Endothelial cell of umbilical vein (primary cell): ENCODE measurements around the gene SMAD6. TPM values are rescaled to one million over a fixed set of nuclear protein-coding genes. Genes with fewer than 3 reads are reported as not detected.

Source experiments
- BruUV-seq: library from RNA; stranded (reverse); fragments of 400-500 nt; replicated peaks from 2 replicates; lab custom pipeline; 2021; lab: Mats Ljungman, UMichigan
- CTCF ChIA-PET: fragments of 300-600, 350-600 bp; sonication (Branson Sonifier 250); formaldehyde crosslinking; loops from one replicate; lab custom pipeline; 2021; ENCODE audit warnings: antibody characterized with exemption, inconsistent platforms; lab: Charles Lee
- POLR2A ChIA-PET: fragments of 300-600, 350-600 bp; sonication (Branson Sonifier 250); formaldehyde crosslinking; loops from one replicate; lab custom pipeline; 2021; ENCODE audit warnings: antibody characterized with exemption, inconsistent platforms; lab: Charles Lee
- DNase-seq: peaks from one replicate; pipeline ENCODE4 v3.0.0-alpha.2; 2011; ENCODE audit warnings: low read depth, low spot score
- FAIRE-seq: peaks from 2 replicates; lab custom pipeline; 2011; peaks lifted over from hg19 to GRCh38; lab: Jason Lieb, UNC
- H2AFZ ChIP-seq: 2 replicates; pipeline ENCODE4 v1.6.0; 2012; ENCODE audit warnings: low read depth, low read length, control low read depth, inconsistent platforms
- H3K27ac ChIP-seq: 2 replicates; pipeline ENCODE4 v1.5.1; 2011; ENCODE audit warnings: low read depth, mild to moderate bottlenecking, control low read depth, low read length, moderate library complexity; ENCODE audit not compliant: insufficient read depth
- H3K27me3 ChIP-seq, 2 experiments: 2 replicates each; pipeline versions ENCODE4 v1.6.0 to v1.6.1; 2011; ENCODE audit warnings: low read length in 2 of 2, mixed read lengths in 1 of 2; ENCODE audit not compliant: control insufficient read depth in 2 of 2, insufficient read depth in 2 of 2
- H3K36me3 ChIP-seq, 2 experiments: 2 replicates in 1 of 2; 3 replicates in 1 of 2; pipeline ENCODE4 v1.5.1; 2011; ENCODE audit warnings: low read length in 2 of 2, mild to moderate bottlenecking in 1 of 2, moderate library complexity in 1 of 2; ENCODE audit not compliant: control insufficient read depth in 2 of 2, insufficient read depth in 2 of 2; ENCODE audit errors: extremely low read depth in 1 of 2
- H3K4me1 ChIP-seq: 3 replicates; pipeline ENCODE4 v1.5.1; 2011; ENCODE audit warnings: mild to moderate bottlenecking, low read length; ENCODE audit not compliant: control insufficient read depth, insufficient read depth; ENCODE audit errors: extremely low read depth
- H3K4me2 ChIP-seq: 2 replicates; pipeline ENCODE4 v1.6.1; 2011; ENCODE audit warnings: low read length, control low read depth, mixed read lengths; ENCODE audit not compliant: insufficient read depth
- H3K4me3 ChIP-seq, 3 experiments: fragments of 200-600 bp in 1 of 3; sonication (generic), shearing (Covaris generic) in 1 of 3; replicated peaks in 1 of 3; 2 replicates each; pipeline ENCODE4 v1.5.1; 2011 to 2016; ENCODE audit warnings: control low read depth in 3 of 3, low read length in 3 of 3, mild to moderate bottlenecking in 2 of 3, inconsistent platforms in 1 of 3, low read depth in 1 of 3, moderate library complexity in 1 of 3; ENCODE audit not compliant: insufficient read depth in 1 of 3
- H3K79me2 ChIP-seq: 2 replicates; pipeline ENCODE4 v1.6.0; 2012; ENCODE audit warnings: low read length, inconsistent platforms; ENCODE audit not compliant: control insufficient read depth, insufficient read depth
- H3K9ac ChIP-seq: replicated peaks from 2 replicates; pipeline ENCODE3; 2011; ENCODE audit warnings: low read length, control low read depth; ENCODE audit not compliant: insufficient read depth; ENCODE audit errors: extremely low read depth
- H3K9me1 ChIP-seq: replicated peaks from 3 replicates; pipeline ENCODE4 v1.6.0; 2011; ENCODE audit warnings: mild to moderate bottlenecking, low read length; ENCODE audit not compliant: control insufficient read depth, insufficient read depth; ENCODE audit errors: extremely low read depth
- H3K9me3 ChIP-seq: replicated peaks from 2 replicates; pipeline ENCODE4 v1.5.1; 2012; ENCODE audit warnings: low read length, inconsistent platforms; ENCODE audit not compliant: control insufficient read depth, insufficient read depth
- H4K20me1 ChIP-seq: replicated peaks from 2 replicates; pipeline ENCODE3; 2011; ENCODE audit warnings: mild to moderate bottlenecking, low read length; ENCODE audit not compliant: control insufficient read depth, insufficient read depth; ENCODE audit errors: extremely low read depth
- EZH2 ChIP-seq: IDR thresholded peaks from 2 replicates; pipeline ENCODE4 v1.6.1; 2012; ENCODE audit warnings: borderline replicate concordance, low read depth, mild to moderate bottlenecking, moderate library complexity, low read length, inconsistent platforms; ENCODE audit not compliant: severe bottlenecking
- FOS ChIP-seq: IDR thresholded peaks from 2 replicates; pipeline ENCODE4 v1.6.1; 2011; ENCODE audit warnings: mild to moderate bottlenecking, low read length, moderate library complexity, borderline replicate concordance; ENCODE audit not compliant: insufficient read depth
- GATA2 ChIP-seq: IDR thresholded peaks from 2 replicates; pipeline ENCODE4 v1.7.0; 2011; ENCODE audit warnings: low read depth, mild to moderate bottlenecking, moderate library complexity, mixed read lengths, low read length; ENCODE audit not compliant: insufficient read length, insufficient read depth
- JUN ChIP-seq: IDR thresholded peaks from 2 replicates; pipeline ENCODE4 v1.6.1; 2011; ENCODE audit warnings: borderline replicate concordance, low read depth; ENCODE audit not compliant: insufficient read length, insufficient read depth
- MYC ChIP-seq: IDR thresholded peaks from one replicate; pipeline ENCODE4 v1.6.1; 2011; ENCODE audit warnings: mild to moderate bottlenecking, low read depth, low read length
- POLR2A ChIP-seq: IDR thresholded peaks from 2 replicates; pipeline ENCODE4 v1.6.1; 2012; ENCODE audit warnings: low read depth, mild to moderate bottlenecking, control low read depth, low read length
- POLR2AphosphoS5 ChIP-seq: IDR thresholded peaks from 2 replicates; pipeline ENCODE4 v1.6.1; 2012; ENCODE audit warnings: low read depth, mild to moderate bottlenecking, control low read depth, low read length, moderate library complexity; ENCODE audit not compliant: insufficient read depth
- dilution Hi-C: fragments of 300-500 bp; cut with MboI; formaldehyde crosslinking; loops from one replicate; pipeline ENCODE4 v1.15.0; 2019; ENCODE audit warnings: low sequenced_read_pairs; ENCODE audit not compliant: extremely low pct_ligation_motif_present
- intact Hi-C: fragments of 100-400 bp; cut with micrococcal nuclease; formaldehyde crosslinking; loops from one replicate; pipeline ENCODE4 v1.10.0; 2022
- polyA plus RNA-seq, 4 experiments: library from polyadenylated mRNA; depleted of rRNA in 3 of 4; stranded (reverse) in 3 of 4; unstranded in 1 of 4; fragments of >200 nt; gene quantifications; 2 replicates each; pipeline versions ENCODE4 v1.2.1 to v1.2.3, GENCODE V29; 2011 to 2012; ENCODE audit warnings: missing spikeins in 1 of 4
- total RNA-seq: library from RNA; stranded (reverse); gene quantifications from 2 replicates; pipeline ENCODE4 v1.2.3, GENCODE V29; 2021
- TF ChIP-seq, protein P1 (sequence below): IDR thresholded peaks from 2 replicates; pipeline ENCODE4 v1.6.1; 2011; ENCODE audit not compliant: insufficient read depth, insufficient read length
- TF ChIP-seq, protein P2 (sequence below), 2 donors: IDR thresholded peaks; 1 replicate in 1 of 2; 2 replicates in 1 of 2; pipeline ENCODE4 v1.5.1; 2011; ENCODE audit warnings: low read length in 2 of 2, mild to moderate bottlenecking in 2 of 2, moderate library complexity in 2 of 2, control low read depth in 1 of 2, inconsistent platforms in 1 of 2, low read depth in 1 of 2; ENCODE audit not compliant: insufficient read depth in 1 of 2; ENCODE audit errors: extremely low read depth in 1 of 2

Gene SMAD6
- total and polyA plus RNA-seq, 2 donors (not counting 3 experiments of a cell fraction or from before 2014, with no cell fraction given) = 7.3 to 12.5 TPM

DNA sequence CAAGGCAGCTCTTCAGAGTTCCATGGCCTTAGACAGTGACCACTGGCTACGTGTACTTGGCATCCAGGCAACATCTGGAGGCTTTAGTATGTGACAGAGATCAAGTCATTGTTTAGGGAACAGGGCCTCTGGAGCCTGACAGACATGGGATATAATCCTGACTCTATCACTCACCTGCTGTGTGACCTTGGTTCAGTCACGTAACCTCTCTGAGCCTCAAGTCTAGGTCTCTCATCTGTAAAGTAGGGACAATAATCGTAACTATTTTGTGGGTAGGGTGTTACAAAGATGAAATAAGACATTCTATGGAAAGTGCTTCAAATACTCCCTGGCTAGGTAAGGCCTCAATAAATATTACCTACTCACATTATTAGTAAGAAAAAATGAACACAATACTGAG is 114.2 kb downstream of the SMAD6 start:
- no peak overlapping the region for H3K27ac ChIP-seq
- no peak overlapping the region for H3K4me2 ChIP-seq
- no peaks in the 10 kb centered on the region for H3K36me3 ChIP-seq
- TF ChIP-seq MYC = no peak
- TF ChIP-seq, protein P1, sequence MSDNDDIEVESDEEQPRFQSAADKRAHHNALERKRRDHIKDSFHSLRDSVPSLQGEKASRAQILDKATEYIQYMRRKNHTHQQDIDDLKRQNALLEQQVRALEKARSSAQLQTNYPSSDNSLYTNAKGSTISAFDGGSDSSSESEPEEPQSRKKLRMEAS = no peak
- no peaks in the 10 kb centered on the region for H3K79me2 ChIP-seq
- ChIA-PET CTCF (interaction anchor here (1.2 to 1.7 kb wide), 2 partner anchors 27 to 35 kb away, joined by 4 read pairs; no protein-coding TSS in a partner anchor), POLR2A (no interaction called here)
- no peaks in the 10 kb centered on the region for H3K27me3 ChIP-seq
- FAIRE-seq = no peak
- H4K20me1 ChIP-seq = no peaks in the 10 kb centered on the region
- H3K9me1 ChIP-seq = no peaks in the 10 kb centered on the region
- peaks cover 7% of the 10 kb centered on the region for H3K4me1 ChIP-seq
- BruUV-seq = no TSS peak
- no peak for DNase-seq
- H3K9ac ChIP-seq = no peak overlapping the region
- no peak overlapping the region for H2AFZ ChIP-seq
- H3K9me3 ChIP-seq = no peaks in the 10 kb centered on the region
- intact Hi-C loops (no loop called here), dilution Hi-C loops (no loop called here)
- H3K4me3 ChIP-seq = no peak overlapping the region

DNA sequence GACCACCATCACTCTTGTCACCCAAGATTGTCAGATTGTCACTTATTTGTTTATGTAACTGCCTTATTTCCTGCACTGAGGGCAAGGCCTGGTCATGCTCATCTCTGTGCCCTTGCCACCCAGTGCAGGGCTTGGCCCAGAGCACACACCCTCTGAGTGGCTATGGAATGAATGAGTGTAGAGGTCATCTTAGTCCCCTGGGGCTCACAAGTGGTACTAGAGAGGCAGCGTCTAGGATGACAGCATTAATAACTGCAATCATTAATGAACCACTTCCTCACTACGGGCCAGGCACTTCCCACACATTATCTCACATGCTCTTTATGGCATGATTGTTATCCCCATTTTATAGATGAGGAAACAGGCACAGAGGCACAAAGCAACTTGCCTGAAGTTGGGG is 117.0 kb downstream of the SMAD6 start:
- no peak overlapping the region for H3K4me2 ChIP-seq
- no peak overlapping the region for H3K27ac ChIP-seq
- TF ChIP-seq JUN (no peak), POLR2A (no peak), MYC (no peak), FOS (no peak), GATA2 (no peak), POLR2AphosphoS5 (no peak), EZH2 (no peak)
- TF ChIP-seq, protein P1 = no peak
- TF ChIP-seq, protein P2, sequence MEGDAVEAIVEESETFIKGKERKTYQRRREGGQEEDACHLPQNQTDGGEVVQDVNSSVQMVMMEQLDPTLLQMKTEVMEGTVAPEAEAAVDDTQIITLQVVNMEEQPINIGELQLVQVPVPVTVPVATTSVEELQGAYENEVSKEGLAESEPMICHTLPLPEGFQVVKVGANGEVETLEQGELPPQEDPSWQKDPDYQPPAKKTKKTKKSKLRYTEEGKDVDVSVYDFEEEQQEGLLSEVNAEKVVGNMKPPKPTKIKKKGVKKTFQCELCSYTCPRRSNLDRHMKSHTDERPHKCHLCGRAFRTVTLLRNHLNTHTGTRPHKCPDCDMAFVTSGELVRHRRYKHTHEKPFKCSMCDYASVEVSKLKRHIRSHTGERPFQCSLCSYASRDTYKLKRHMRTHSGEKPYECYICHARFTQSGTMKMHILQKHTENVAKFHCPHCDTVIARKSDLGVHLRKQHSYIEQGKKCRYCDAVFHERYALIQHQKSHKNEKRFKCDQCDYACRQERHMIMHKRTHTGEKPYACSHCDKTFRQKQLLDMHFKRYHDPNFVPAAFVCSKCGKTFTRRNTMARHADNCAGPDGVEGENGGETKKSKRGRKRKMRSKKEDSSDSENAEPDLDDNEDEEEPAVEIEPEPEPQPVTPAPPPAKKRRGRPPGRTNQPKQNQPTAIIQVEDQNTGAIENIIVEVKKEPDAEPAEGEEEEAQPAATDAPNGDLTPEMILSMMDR (IDR thresholded peaks at IDR 0.05; ENCODE audit: extremely low read depth in 1 of 2, insufficient read depth in 1 of 2, low read depth in 1 of 2, low read length in 2 of 2) = no peak
- no peaks in the 10 kb centered on the region for H3K36me3 ChIP-seq
- intact Hi-C loops = no loop called here
- POLR2A ChIA-PET = no interaction called here
- CTCF ChIA-PET = no interaction called here
- FAIRE-seq = no peak
- BruUV-seq = no TSS peak
- no peaks in the 10 kb centered on the region for H3K9me3 ChIP-seq
- no peaks in the 10 kb centered on the region for H3K27me3 ChIP-seq
- no peaks in the 10 kb centered on the region for H3K79me2 ChIP-seq
- H3K9me1 ChIP-seq = no peaks in the 10 kb centered on the region
- H3K4me3 ChIP-seq = no peak overlapping the region
- H4K20me1 ChIP-seq = no peaks in the 10 kb centered on the region
- dilution Hi-C loops = no loop called here
- no peak for DNase-seq
- no peak overlapping the region for H3K9ac ChIP-seq
- no peak overlapping the region for H2AFZ ChIP-seq
- H3K4me1 ChIP-seq = peaks cover 7% of the 10 kb centered on the region
